Neural progenitor cell (in vitro differentiated cells): ENCODE measurements around the gene DLGAP4. TPM values are rescaled to one million over a fixed set of nuclear protein-coding genes. Genes with fewer than 3 reads are reported as not detected.

Experiments
- DNase-seq: peaks from one replicate; pipeline ENCODE4 v3.0.0-alpha.2; 2016; ENCODE audit warnings: low spot score
- H2AFZ ChIP-seq: fragments of 200-600 bp; sonication (generic); replicated peaks from 2 replicates; pipeline ENCODE4 v1.6.1; 2016; ENCODE audit warnings: antibody characterized with exemption
- H3F3A ChIP-seq: fragments of 200-600 bp; sonication (generic); 2 replicates; pipeline ENCODE4 v1.6.1; 2016; ENCODE audit warnings: antibody characterized with exemption, low read depth
- H3K27ac ChIP-seq: fragments of 200-600 bp; sonication (generic); 2 replicates; pipeline ENCODE4 v1.5.1; 2016; ENCODE audit warnings: mild to moderate bottlenecking
- H3K27me3 ChIP-seq: fragments of 200-600 bp; sonication (generic); 2 replicates; pipeline ENCODE4 v1.6.1; 2016; ENCODE audit warnings: mild to moderate bottlenecking, moderate library complexity
- H3K36me3 ChIP-seq: fragments of 200-600 bp; sonication (generic); 2 replicates; pipeline ENCODE4 v1.5.1; 2016
- H3K4me1 ChIP-seq: fragments of 200-600 bp; sonication (generic); 2 replicates; pipeline ENCODE4 v1.6.1; 2016; ENCODE audit warnings: mixed run types
- H3K4me2 ChIP-seq: fragments of 200-600 bp; sonication (generic); 2 replicates; pipeline ENCODE4 v1.6.1; 2016
- H3K4me3 ChIP-seq: fragments of 200-600 bp; sonication (generic); 2 replicates; pipeline ENCODE4 v1.5.1; 2016
- H3K79me2 ChIP-seq: fragments of 200-600 bp; sonication (generic); 2 replicates; pipeline ENCODE4 v1.6.1; 2016; ENCODE audit warnings: low read depth
- H3K9ac ChIP-seq: fragments of 200-600 bp; sonication (generic); 2 replicates; pipeline ENCODE4 v1.6.1; 2016
- H3K9me3 ChIP-seq: fragments of 200-600 bp; sonication (generic); 2 replicates; pipeline ENCODE4 v1.5.1; 2016; ENCODE audit warnings: low read depth
- H4K20me1 ChIP-seq: fragments of 200-600 bp; sonication (generic); 2 replicates; pipeline ENCODE4 v1.6.1; 2016; ENCODE audit warnings: low read depth
- H3K27ac Mint-ChIP-seq: 3 replicates; pipeline ENCODE4 v1.8.0; 2021; ENCODE audit warnings: mixed read lengths
- H3K27me3 Mint-ChIP-seq: 2 replicates; pipeline ENCODE4 v1.8.0; 2022; ENCODE audit warnings: low read depth, mild to moderate bottlenecking, inconsistent platforms, moderate library complexity, mixed read lengths; ENCODE audit not compliant: insufficient read depth
- H3K36me3 Mint-ChIP-seq: 3 replicates; pipeline ENCODE4 v1.8.0; 2021; ENCODE audit warnings: mixed read lengths
- H3K4me1 Mint-ChIP-seq: 3 replicates; pipeline ENCODE4 v1.8.0; 2021; ENCODE audit warnings: mixed read lengths
- H3K4me3 Mint-ChIP-seq: 3 replicates; pipeline ENCODE4 v1.8.0; 2021; ENCODE audit warnings: mild to moderate bottlenecking, moderate library complexity, mixed read lengths
- H3K9me3 Mint-ChIP-seq: 3 replicates; pipeline ENCODE4 v1.8.0; 2020; ENCODE audit warnings: mixed read lengths
- EZH2 ChIP-seq: fragments of 200-600 bp; sonication (generic); IDR thresholded peaks from 2 replicates; pipeline ENCODE4 v1.6.1; 2017; ENCODE audit warnings: antibody characterized with exemption, mild to moderate bottlenecking, moderate library complexity
- EZH2phosphoT487 ChIP-seq: fragments of 200-600 bp; sonication (generic); IDR thresholded peaks from 2 replicates; pipeline ENCODE4 v1.6.1; 2017; ENCODE audit warnings: antibody characterized with exemption
- total RNA-seq: library from RNA; depleted of rRNA; stranded (reverse); fragments of >200 nt; gene quantifications from 2 replicates; pipeline ENCODE4 v1.2.3, GENCODE V29; 2015; ENCODE audit warnings: low replicate concordance
- TF ChIP-seq, protein P1 (sequence below): fragments of 200-600 bp; sonication (generic); IDR thresholded peaks from 2 replicates; pipeline ENCODE4 v1.5.1; 2017; ENCODE audit warnings: antibody characterized with exemption, mild to moderate bottlenecking

The DLGAP4 gene
- total RNA-seq, 1 donor from 2014 or later: 21.7 TPM

- no peak overlapping the region for H3K4me3 ChIP-seq
- no peaks in the 10 kb centered on the region for H3K36me3 ChIP-seq
- DNase-seq: no peak
- no peaks in the 10 kb centered on the region for H3K9me3 ChIP-seq
- peaks cover 10% of the 10 kb centered on the region for H3K4me1 Mint-ChIP-seq
- TF ChIP-seq, protein P1, sequence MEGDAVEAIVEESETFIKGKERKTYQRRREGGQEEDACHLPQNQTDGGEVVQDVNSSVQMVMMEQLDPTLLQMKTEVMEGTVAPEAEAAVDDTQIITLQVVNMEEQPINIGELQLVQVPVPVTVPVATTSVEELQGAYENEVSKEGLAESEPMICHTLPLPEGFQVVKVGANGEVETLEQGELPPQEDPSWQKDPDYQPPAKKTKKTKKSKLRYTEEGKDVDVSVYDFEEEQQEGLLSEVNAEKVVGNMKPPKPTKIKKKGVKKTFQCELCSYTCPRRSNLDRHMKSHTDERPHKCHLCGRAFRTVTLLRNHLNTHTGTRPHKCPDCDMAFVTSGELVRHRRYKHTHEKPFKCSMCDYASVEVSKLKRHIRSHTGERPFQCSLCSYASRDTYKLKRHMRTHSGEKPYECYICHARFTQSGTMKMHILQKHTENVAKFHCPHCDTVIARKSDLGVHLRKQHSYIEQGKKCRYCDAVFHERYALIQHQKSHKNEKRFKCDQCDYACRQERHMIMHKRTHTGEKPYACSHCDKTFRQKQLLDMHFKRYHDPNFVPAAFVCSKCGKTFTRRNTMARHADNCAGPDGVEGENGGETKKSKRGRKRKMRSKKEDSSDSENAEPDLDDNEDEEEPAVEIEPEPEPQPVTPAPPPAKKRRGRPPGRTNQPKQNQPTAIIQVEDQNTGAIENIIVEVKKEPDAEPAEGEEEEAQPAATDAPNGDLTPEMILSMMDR: no peak
- TF ChIP-seq EZH2 (no peak), EZH2phosphoT487 (no peak)
- no peak overlapping the region for H3K9ac ChIP-seq
- H3K4me1 ChIP-seq: peaks cover 11% of the 10 kb centered on the region
- no peaks in the 10 kb centered on the region for H3K27me3 Mint-ChIP-seq
- no peak overlapping the region for H3K27ac ChIP-seq
- no peaks in the 10 kb centered on the region for H3K79me2 ChIP-seq
- peaks cover 6% of the 10 kb centered on the region for H3K36me3 Mint-ChIP-seq
- H3K27me3 ChIP-seq: no peaks in the 10 kb centered on the region
- peaks cover 9% of the 10 kb centered on the region for H4K20me1 ChIP-seq
- no peak overlapping the region for H3K4me2 ChIP-seq
- peaks cover 8% of the 10 kb centered on the region for H3F3A ChIP-seq
- H3K27ac Mint-ChIP-seq: no peak overlapping the region
- H3K9me3 Mint-ChIP-seq: no peaks in the 10 kb centered on the region
- H2AFZ ChIP-seq: no peak overlapping the region
- no peak overlapping the region for H3K4me3 Mint-ChIP-seq
Observed at GRCh38 chr20:36261389-36262105, 44.6 kb upstream of the DLGAP4 start.

GRCh38 chr20:36262440-36262839 is 43.7 kb upstream of the DLGAP4 start:
- no peak overlapping the region for H3K27ac ChIP-seq
- DNase-seq: no peak
- Mint-ChIP-seq H3K27ac (no peak overlapping the region), H3K36me3 (no peaks in the 10 kb centered on the region), H3K9me3 (no peaks in the 10 kb centered on the region), H3K27me3 (no peaks in the 10 kb centered on the region), H3K4me3 (no peak overlapping the region), H3K4me1 (peaks cover 10% of the 10 kb centered on the region)
- H4K20me1 ChIP-seq: peaks cover 9% of the 10 kb centered on the region
- H3K4me1 ChIP-seq: peaks cover 11% of the 10 kb centered on the region
- H3K9me3 ChIP-seq: no peaks in the 10 kb centered on the region
- H3K9ac ChIP-seq: no peak overlapping the region
- no peaks in the 10 kb centered on the region for H3K27me3 ChIP-seq
- H3F3A ChIP-seq: peaks cover 8% of the 10 kb centered on the region
- H3K36me3 ChIP-seq: no peaks in the 10 kb centered on the region
- no peak overlapping the region for H2AFZ ChIP-seq
- H3K4me2 ChIP-seq: no peak overlapping the region
- TF ChIP-seq, protein P1: no peak
- TF ChIP-seq EZH2: no peak
- no peaks in the 10 kb centered on the region for H3K79me2 ChIP-seq
- no peak overlapping the region for H3K4me3 ChIP-seq

DNA sequence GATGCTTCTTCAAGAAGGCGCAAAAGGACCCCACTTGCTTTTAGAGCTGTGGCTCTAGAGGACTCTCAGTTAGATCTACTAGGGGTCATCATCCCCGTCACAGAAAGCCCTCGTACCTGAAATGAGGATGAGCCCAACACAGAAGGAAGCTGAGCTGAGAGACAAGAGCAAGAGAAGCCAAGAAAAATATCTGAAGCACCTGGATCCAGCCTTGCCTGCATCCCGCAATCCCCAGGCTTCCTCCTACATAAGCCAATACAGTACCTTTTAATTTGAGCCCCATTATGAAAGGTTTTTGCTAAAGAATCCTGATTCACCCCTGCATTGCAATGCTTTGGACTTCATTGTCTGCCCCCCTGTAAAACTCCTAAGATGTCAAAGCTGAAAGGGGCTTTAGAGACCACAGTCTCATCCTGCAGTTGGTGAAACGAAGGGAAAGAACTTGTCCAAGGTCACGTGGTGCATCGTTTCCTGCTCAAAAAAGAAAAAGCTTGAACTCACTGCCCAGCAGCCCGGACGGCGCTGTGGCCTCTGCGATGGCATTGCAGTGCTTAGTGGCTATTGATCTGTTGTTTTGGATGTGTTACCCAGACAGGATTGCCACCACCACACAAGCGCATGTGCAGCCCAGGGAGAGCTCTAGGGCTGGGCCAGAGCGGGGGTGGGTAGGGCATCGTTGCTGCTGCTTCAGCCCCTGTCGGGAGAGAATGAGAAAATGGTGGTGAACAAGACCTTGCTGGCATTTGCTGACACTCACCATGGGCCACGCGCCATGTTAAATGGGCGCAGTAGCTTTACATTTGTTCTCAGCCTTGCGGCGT is 41.5 kb upstream of the DLGAP4 start:
- no peak overlapping the region for H3K9ac ChIP-seq
- H3K9me3 ChIP-seq: no peaks in the 10 kb centered on the region
- H2AFZ ChIP-seq: no peak overlapping the region
- no peaks in the 10 kb centered on the region for H3K79me2 ChIP-seq
- Mint-ChIP-seq H3K4me1 (peaks cover 20% of the 10 kb centered on the region), H3K27me3 (no peaks in the 10 kb centered on the region), H3K9me3 (no peaks in the 10 kb centered on the region), H3K27ac (no peak overlapping the region), H3K36me3 (no peaks in the 10 kb centered on the region), H3K4me3 (no peak overlapping the region)
- no peaks in the 10 kb centered on the region for H3K27me3 ChIP-seq
- no peaks in the 10 kb centered on the region for H3K36me3 ChIP-seq
- TF ChIP-seq EZH2: no peak
- no peak for TF ChIP-seq EZH2phosphoT487
- TF ChIP-seq, protein P1: no peak
- no peak for DNase-seq
- H4K20me1 ChIP-seq: peaks cover 1% of the 10 kb centered on the region
- no peak overlapping the region for H3K4me3 ChIP-seq
- H3K27ac ChIP-seq: no peak overlapping the region
- H3F3A ChIP-seq: no peaks in the 10 kb centered on the region
- no peak overlapping the region for H3K4me2 ChIP-seq
- H3K4me1 ChIP-seq: peaks cover 14% of the 10 kb centered on the region
